H1 (cell line): Measurements from ENCODE around the gene PARD3. TPM values are rescaled to one million over a fixed set of nuclear protein-coding genes. Genes with fewer than 3 reads are reported as not detected.
A peak's percentile ranks its signal among the peaks of the same experiment; 100 is the strongest.

Source experiments
- CTCF ChIA-PET: fragments of 300-600 bp; sonication (Branson Sonifier 250); formaldehyde crosslinking; loops from one replicate; lab custom pipeline; 2021; ENCODE audit not compliant: partially characterized antibody; lab: Charles Lee
- POLR2A ChIA-PET: fragments of 300-600 bp; sonication (Branson Sonifier 250); formaldehyde crosslinking; loops from one replicate; lab custom pipeline; 2021; ENCODE audit warnings: inconsistent platforms; ENCODE audit not compliant: partially characterized antibody; lab: Charles Lee
- DNase-seq, 2 experiments: peaks; one replicate each; pipeline versions ENCODE4 v3.0.0 to v3.0.0-alpha.2; 2010 to 2022; ENCODE audit warnings: low spot score in 2 of 2, low read depth in 1 of 2, mixed read lengths in 1 of 2
- FAIRE-seq: peaks from 2 replicates; lab custom pipeline; 2011; peaks lifted over from hg19 to GRCh38; lab: Jason Lieb, UNC
- H2AFZ ChIP-seq: 2 replicates; pipeline ENCODE4 v1.8.1; 2012; ENCODE audit warnings: low read length, inconsistent platforms
- H2AK5ac ChIP-seq: 2 replicates; pipeline ENCODE4 v1.6.1; 2013; ENCODE audit warnings: low read depth, low read length
- H2BK120ac ChIP-seq: replicated peaks from 2 replicates; pipeline ENCODE3; 2013; ENCODE audit warnings: low read depth, low read length, inconsistent platforms
- H2BK12ac ChIP-seq: 2 replicates; pipeline ENCODE4 v1.6.1; 2013; ENCODE audit warnings: low read depth, low read length
- H2BK15ac ChIP-seq: 2 replicates; pipeline ENCODE4 v1.6.1; 2013; ENCODE audit warnings: low read length
- H2BK20ac ChIP-seq: 2 replicates; pipeline ENCODE4 v1.6.1; 2013; ENCODE audit warnings: low read length
- H2BK5ac ChIP-seq: 2 replicates; pipeline ENCODE4 v1.6.1; 2013; ENCODE audit warnings: low read depth, low read length
- H3K14ac ChIP-seq: 2 replicates; pipeline ENCODE4 v1.6.1; 2013; ENCODE audit warnings: inconsistent platforms; ENCODE audit not compliant: insufficient read length
- H3K18ac ChIP-seq: 2 replicates; pipeline ENCODE4 v1.6.1; 2013; ENCODE audit warnings: low read length; ENCODE audit errors: extremely low read depth
- H3K23ac ChIP-seq: 2 replicates; pipeline ENCODE4 v1.6.1; 2013; ENCODE audit warnings: inconsistent platforms; ENCODE audit not compliant: insufficient read length
- H3K23me2 ChIP-seq: 2 replicates; pipeline ENCODE4 v1.6.1; 2013; ENCODE audit warnings: low read depth, low read length
- H3K27ac ChIP-seq: 2 replicates; pipeline ENCODE4 v1.6.1; 2011; ENCODE audit warnings: low read depth, low read length, inconsistent platforms
- H3K27me3 ChIP-seq, 4 experiments: replicated peaks in 1 of 4; 1 replicate in 1 of 4; 2 replicates in 3 of 4; pipeline versions ENCODE4 v1.6.1 to v1.8.1; 2011 to 2013; ENCODE audit warnings: low read length in 3 of 4, mild to moderate bottlenecking in 3 of 4, inconsistent platforms in 2 of 4, mixed read lengths in 2 of 4, moderate library complexity in 1 of 4; ENCODE audit not compliant: control insufficient read depth in 3 of 4, insufficient read depth in 3 of 4; ENCODE audit errors: extremely low read depth in 1 of 4
- H3K36me3 ChIP-seq, 4 experiments: 2 replicates each; pipeline versions ENCODE4 v1.6.1 to v1.8.1; 2011 to 2013; ENCODE audit warnings: mild to moderate bottlenecking in 4 of 4, low read length in 3 of 4, moderate library complexity in 2 of 4, control low read depth in 1 of 4, inconsistent platforms in 1 of 4; ENCODE audit not compliant: insufficient read depth in 4 of 4, control insufficient read depth in 2 of 4
- H3K4ac ChIP-seq: replicated peaks from 2 replicates; pipeline ENCODE3; 2013; ENCODE audit warnings: low read length, low read depth, mixed read lengths, inconsistent platforms; ENCODE audit not compliant: insufficient read length
- H3K4me1 ChIP-seq, 4 experiments: replicated peaks in 1 of 4; 1 replicate in 1 of 4; 2 replicates in 3 of 4; pipeline versions ENCODE4 v1.6.1 to v1.8.1; 2011 to 2013; ENCODE audit warnings: low read length in 3 of 4, inconsistent platforms in 2 of 4, mixed read lengths in 1 of 4; ENCODE audit not compliant: insufficient read depth in 4 of 4, control insufficient read depth in 3 of 4
- H3K4me2 ChIP-seq, 2 experiments: 2 replicates each; pipeline versions ENCODE4 v1.6.1 to v1.8.1; 2011 to 2013; ENCODE audit warnings: low read depth in 2 of 2, low read length in 2 of 2, control low read depth in 1 of 2, inconsistent platforms in 1 of 2, mild to moderate bottlenecking in 1 of 2; ENCODE audit not compliant: insufficient read depth in 1 of 2
- H3K4me3 ChIP-seq, 4 experiments: fragments of 200-600, 300-600 bp in 1 of 4; sonication (generic), shearing (Covaris generic), sonication (Bioruptor Twin) in 1 of 4; 2 replicates each; pipeline versions ENCODE4 v1.5.1 to v1.8.1; 2011 to 2016; ENCODE audit warnings: low read length in 4 of 4, low read depth in 3 of 4, control low read depth in 2 of 4, inconsistent platforms in 2 of 4, mild to moderate bottlenecking in 2 of 4, mixed read lengths in 1 of 4, moderate library complexity in 1 of 4; ENCODE audit not compliant: insufficient read depth in 2 of 4; ENCODE audit errors: extremely low read depth in 1 of 4
- H3K56ac ChIP-seq: replicated peaks from 2 replicates; pipeline ENCODE3; 2013; ENCODE audit warnings: low read depth, mild to moderate bottlenecking, mixed read lengths, low read length, inconsistent platforms; ENCODE audit not compliant: insufficient read length
- H3K79me1 ChIP-seq: 2 replicates; pipeline ENCODE4 v1.6.1; 2013; ENCODE audit warnings: low read depth, low read length, control low read depth
- H3K79me2 ChIP-seq, 2 experiments: 2 replicates each; pipeline versions ENCODE4 v1.6.1 to v1.8.1; 2012 to 2013; ENCODE audit warnings: low read length in 2 of 2, mild to moderate bottlenecking in 2 of 2, inconsistent platforms in 1 of 2; ENCODE audit not compliant: insufficient read depth in 2 of 2, control insufficient read depth in 1 of 2
- H3K9ac ChIP-seq, 4 experiments: replicated peaks in 1 of 4; 1 replicate in 1 of 4; 2 replicates in 3 of 4; pipeline versions ENCODE4 v1.6.1 to v1.8.1; 2011 to 2013; ENCODE audit warnings: low read depth in 3 of 4, low read length in 3 of 4, control low read depth in 2 of 4, mild to moderate bottlenecking in 2 of 4, moderate library complexity in 2 of 4, inconsistent platforms in 1 of 4; ENCODE audit errors: extremely low read depth in 1 of 4
- H3K9me3 ChIP-seq, 2 experiments: 2 replicates each; pipeline versions ENCODE4 v1.6.1 to v1.8.1; 2012 to 2013; ENCODE audit warnings: mild to moderate bottlenecking in 2 of 2, moderate library complexity in 2 of 2, control low read depth in 1 of 2, inconsistent platforms in 1 of 2, low read depth in 1 of 2, low read length in 1 of 2, mixed read lengths in 1 of 2; ENCODE audit not compliant: insufficient read depth in 2 of 2
- H4K20me1 ChIP-seq, 2 experiments: replicated peaks in 1 of 2; 2 replicates each; pipeline versions ENCODE3 to v1.8.1; 2011 to 2013; ENCODE audit warnings: inconsistent platforms in 2 of 2, low read length in 2 of 2, mild to moderate bottlenecking in 1 of 2; ENCODE audit not compliant: insufficient read depth in 2 of 2, control insufficient read depth in 1 of 2
- H4K5ac ChIP-seq: 2 replicates; pipeline ENCODE4 v1.6.1; 2013; ENCODE audit warnings: low read length, low read depth, mixed read lengths, inconsistent platforms; ENCODE audit not compliant: insufficient read length
- H4K8ac ChIP-seq: 2 replicates; pipeline ENCODE4 v1.8.0; 2013; ENCODE audit warnings: mild to moderate bottlenecking, moderate library complexity, low read length, inconsistent platforms; ENCODE audit not compliant: insufficient read depth; ENCODE audit errors: extremely low read depth
- H4K91ac ChIP-seq: replicated peaks from 2 replicates; pipeline ENCODE3; 2013; ENCODE audit warnings: low read length, mixed read lengths, inconsistent platforms; ENCODE audit not compliant: insufficient read length
- ASH2L ChIP-seq: fragments of 200-600, 300-600 bp; sonication (generic); IDR thresholded peaks from one replicate; pipeline ENCODE4 v1.7.1; 2017; ENCODE audit warnings: low read length
- CHD1 ChIP-seq: IDR thresholded peaks from 2 replicates; pipeline ENCODE4 v1.6.1; 2012; ENCODE audit warnings: low read depth, low read length, improper control_type of control experiment
- GTF2F1 ChIP-seq: IDR thresholded peaks from 2 replicates; pipeline ENCODE4 v1.6.1; 2012; ENCODE audit warnings: low read depth, low read length, improper control_type of control experiment, borderline replicate concordance
- HDAC6 ChIP-seq: IDR thresholded peaks from one replicate; pipeline ENCODE4 v1.7.1; 2012; ENCODE audit warnings: low read depth, mild to moderate bottlenecking, inconsistent platforms, low read length, moderate library complexity
- KDM5A ChIP-seq: fragments of 200-600 bp; IDR thresholded peaks from 2 replicates; pipeline ENCODE4 v1.7.1; 2012; ENCODE audit warnings: mild to moderate bottlenecking, low read length, inconsistent platforms, mixed read lengths
- POU5F1 ChIP-seq: IDR thresholded peaks from 2 replicates; pipeline ENCODE4 v1.6.1; 2011; ENCODE audit warnings: low read depth, mild to moderate bottlenecking, low read length, moderate library complexity
- SIRT6 ChIP-seq: IDR thresholded peaks from one replicate; pipeline ENCODE4 v1.7.1; 2012; ENCODE audit warnings: low read length, inconsistent platforms
- TEAD4 ChIP-seq: IDR thresholded peaks from 2 replicates; pipeline ENCODE4 v1.6.1; 2012; ENCODE audit warnings: low read depth, low read length, inconsistent platforms, mixed read lengths
- USF2 ChIP-seq: IDR thresholded peaks from 2 replicates; pipeline ENCODE4 v1.6.1; 2011; ENCODE audit warnings: low read length, improper control_type of control experiment
- WGBS, 2 experiments: shearing (Covaris generic) in 1 of 2; methylation state at CpG; one replicate each; pipeline versions ENCODE4 v1.1.6 to v1.1.7; 2013 to 2015; ENCODE audit warnings: low lambda C conversion rate in 2 of 2, mixed read lengths in 2 of 2, inconsistent platforms in 1 of 2, low coverage in 1 of 2, missing lambda C conversion rate in 1 of 2; ENCODE audit not compliant: insufficient replicate concordance in 2 of 2, insufficient coverage in 1 of 2, insufficient read length in 1 of 2; ENCODE audit errors: extremely low coverage in 1 of 2, missing lambda C conversion rate in 1 of 2; 5-methylcytosine and 5-hydroxymethylcytosine counted together
- polyA plus RNA-seq, 7 experiments: library from polyadenylated mRNA; depleted of rRNA in 3 of 7; stranded (reverse) in 5 of 7; unstranded in 2 of 7; fragments of >200 nt in 5 of 7; fragments of 200-250 nt in 2 of 7; gene quantifications; 1 replicate in 5 of 7; 2 replicates in 1 of 7; 4 replicates in 1 of 7; pipeline versions ENCODE4 v1.2.1 to v1.2.3, GENCODE V29; 2011 to 2013; ENCODE audit warnings: missing spikeins in 2 of 7, mixed read lengths in 2 of 7
- total RNA-seq: library from RNA; stranded (reverse); fragmentation: NEBNext Ultra II Directional; extraction: Animal tissue kit (Norgen Biotek cat#: 25700); gene quantifications from 2 replicates; pipeline ENCODE4 v1.2.1, GENCODE V29; 2021

The PARD3 gene
- total and polyA plus RNA-seq, 2 of the 8 experiments (the other 6 are each of a cell fraction or from before 2014, with no cell fraction given): 19.7 to 49.1 TPM

DNA sequence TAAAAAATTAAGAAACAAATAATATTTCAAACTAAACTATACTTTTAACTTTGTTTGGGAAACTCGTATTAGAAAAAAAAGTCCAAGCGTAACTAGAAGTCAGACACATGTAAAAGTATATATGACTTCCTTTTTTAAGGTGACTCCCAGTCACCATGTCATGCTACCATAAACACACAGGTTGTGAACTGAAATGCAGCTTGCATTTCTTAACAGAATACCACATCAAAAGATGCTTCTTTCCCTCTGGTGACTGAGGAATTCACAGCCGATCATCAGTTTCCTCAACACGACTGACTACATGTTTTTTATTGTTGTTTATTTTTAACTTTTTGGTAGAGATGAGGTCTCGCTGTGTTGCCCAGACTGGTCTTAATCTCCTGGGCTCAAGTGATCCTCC, 445.0 kb downstream of the PARD3 start:
- Histone ChIP-seq H2AFZ (no peak overlapping the region), H3K36me3 (no peaks in the 10 kb centered on the region)
- CTCF ChIA-PET: no interaction called here

More for the DNA sequence above, 445.0 kb downstream of the PARD3 start:
- Histone ChIP-seq H3K79me2 (no peaks in the 10 kb centered on the region), H3K23me2 (no peaks in the 10 kb centered on the region), H3K4me1 (peaks cover 0 to 6% (median 2%) of the 10 kb centered on the region in 4 experiments; a peak in 2 of 7 replicates), H3K79me1 (no peaks in the 10 kb centered on the region), H4K20me1 (no peaks in the 10 kb centered on the region), H3K9me3 (no peaks in the 10 kb centered on the region), H3K4me3 (no peak overlapping the region), H3K4ac (no peak overlapping the region), H3K18ac (no peak overlapping the region), H2BK15ac (no peak overlapping the region), H3K56ac (no peak overlapping the region), H3K27me3 (no peaks in the 10 kb centered on the region), H4K5ac (no peak overlapping the region), H3K14ac (no peak overlapping the region), H4K91ac (no peak overlapping the region), H3K23ac (no peak overlapping the region), H4K8ac (no peak overlapping the region), H3K9ac (no peak overlapping the region), H2BK5ac (no peak overlapping the region; the same call in 1 of the 2 replicates), H2AK5ac (no peak overlapping the region), H2BK120ac (peak overlapping the region; percentile 43), H2BK12ac (no peak overlapping the region), H3K27ac (no peak overlapping the region), H3K4me2 (no peak overlapping the region), H2BK20ac (no peak overlapping the region)
- TF ChIP-seq POU5F1 (no peak), SIRT6 (no peak), GTF2F1 (no peak), TEAD4 (no peak), ASH2L (no peak), HDAC6 (no peak), USF2 (no peak), KDM5A (no peak), CHD1 (no peak)
- POLR2A ChIA-PET: no interaction called here
- 94% methylated on average over 5 of the region's 5 CpGs; no CpG with 5 or more reads in 1 of the 2 experiments for WGBS, 2 experiments
- no peak for FAIRE-seq
- no peak for DNase-seq
